Measurements from ENCODE around the gene MED17. TPM values are rescaled to one million over a fixed set of nuclear protein-coding genes. Genes with fewer than 3 reads are reported as not detected.

Gene MED17
- total RNA-seq, 1 experiment from 2014 or later: 41.1 TPM

DNA sequence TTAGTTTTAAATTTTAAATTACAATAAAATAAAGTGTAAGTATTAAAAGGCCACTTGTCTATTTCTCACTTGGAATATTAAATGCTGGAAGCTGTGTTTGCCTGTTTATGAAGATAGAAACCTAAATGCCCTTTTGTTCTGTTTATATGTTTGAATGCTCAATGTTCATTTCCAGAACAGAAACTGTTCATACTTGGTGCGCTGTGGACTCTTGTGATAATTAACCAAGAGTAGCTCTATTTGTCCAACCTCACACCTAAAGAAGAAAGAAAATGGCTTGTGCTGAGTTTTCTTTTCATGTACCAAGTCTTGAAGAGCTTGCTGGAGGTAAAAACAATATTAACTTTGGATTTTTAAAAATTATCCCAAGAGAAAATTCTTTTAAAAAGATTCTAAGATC is 37.0 kb upstream of the MED17 start (continued):
- TF ChIP-seq EGR1 (IDR thresholded peaks at IDR 0.05; ENCODE audit: low read depth) (no peak), RAD21 (IDR thresholded peaks at IDR 0.05; ENCODE audit: low read depth) (no peak), EZH2 (IDR thresholded peaks at IDR 0.05) (no peak), TCF7L2 (IDR thresholded peaks at IDR 0.05; ENCODE audit: borderline replicate concordance, extremely low read depth, insufficient read depth, insufficient read length) (no peak), ZFX (IDR thresholded peaks at IDR 0.05) (no peak)
- TF ChIP-seq, protein P1, sequence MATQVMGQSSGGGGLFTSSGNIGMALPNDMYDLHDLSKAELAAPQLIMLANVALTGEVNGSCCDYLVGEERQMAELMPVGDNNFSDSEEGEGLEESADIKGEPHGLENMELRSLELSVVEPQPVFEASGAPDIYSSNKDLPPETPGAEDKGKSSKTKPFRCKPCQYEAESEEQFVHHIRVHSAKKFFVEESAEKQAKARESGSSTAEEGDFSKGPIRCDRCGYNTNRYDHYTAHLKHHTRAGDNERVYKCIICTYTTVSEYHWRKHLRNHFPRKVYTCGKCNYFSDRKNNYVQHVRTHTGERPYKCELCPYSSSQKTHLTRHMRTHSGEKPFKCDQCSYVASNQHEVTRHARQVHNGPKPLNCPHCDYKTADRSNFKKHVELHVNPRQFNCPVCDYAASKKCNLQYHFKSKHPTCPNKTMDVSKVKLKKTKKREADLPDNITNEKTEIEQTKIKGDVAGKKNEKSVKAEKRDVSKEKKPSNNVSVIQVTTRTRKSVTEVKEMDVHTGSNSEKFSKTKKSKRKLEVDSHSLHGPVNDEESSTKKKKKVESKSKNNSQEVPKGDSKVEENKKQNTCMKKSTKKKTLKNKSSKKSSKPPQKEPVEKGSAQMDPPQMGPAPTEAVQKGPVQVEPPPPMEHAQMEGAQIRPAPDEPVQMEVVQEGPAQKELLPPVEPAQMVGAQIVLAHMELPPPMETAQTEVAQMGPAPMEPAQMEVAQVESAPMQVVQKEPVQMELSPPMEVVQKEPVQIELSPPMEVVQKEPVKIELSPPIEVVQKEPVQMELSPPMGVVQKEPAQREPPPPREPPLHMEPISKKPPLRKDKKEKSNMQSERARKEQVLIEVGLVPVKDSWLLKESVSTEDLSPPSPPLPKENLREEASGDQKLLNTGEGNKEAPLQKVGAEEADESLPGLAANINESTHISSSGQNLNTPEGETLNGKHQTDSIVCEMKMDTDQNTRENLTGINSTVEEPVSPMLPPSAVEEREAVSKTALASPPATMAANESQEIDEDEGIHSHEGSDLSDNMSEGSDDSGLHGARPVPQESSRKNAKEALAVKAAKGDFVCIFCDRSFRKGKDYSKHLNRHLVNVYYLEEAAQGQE (IDR thresholded peaks at IDR 0.05; ENCODE audit: low read depth): no peak
- TF ChIP-seq, protein P2, sequence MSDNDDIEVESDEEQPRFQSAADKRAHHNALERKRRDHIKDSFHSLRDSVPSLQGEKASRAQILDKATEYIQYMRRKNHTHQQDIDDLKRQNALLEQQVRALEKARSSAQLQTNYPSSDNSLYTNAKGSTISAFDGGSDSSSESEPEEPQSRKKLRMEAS (IDR thresholded peaks at IDR 0.05): no peak

DNA sequence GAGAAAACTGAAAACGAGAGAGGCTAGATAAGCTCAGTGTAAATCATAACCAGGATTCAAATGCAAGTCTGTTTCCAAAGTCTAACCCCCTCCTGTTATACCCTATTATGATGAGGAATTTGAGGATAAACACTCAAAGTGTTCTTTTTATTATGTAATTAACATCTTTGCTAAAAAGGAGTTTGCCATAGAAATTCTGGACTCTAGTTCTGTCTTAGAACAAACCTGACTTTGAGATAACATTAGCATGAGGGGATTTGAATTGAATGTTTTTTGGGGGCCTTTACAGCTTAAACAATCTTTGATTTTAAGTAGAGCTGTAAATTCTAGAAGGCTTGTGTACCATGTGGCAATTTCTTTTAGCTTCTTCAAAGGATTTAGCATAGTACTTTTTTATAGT is 33.1 kb upstream of the MED17 start:
- Histone ChIP-seq H2AFZ (ENCODE audit: low read depth, low read length, poor library complexity, severe bottlenecking) (no peak overlapping the region), H3K27me3 (ENCODE audit: insufficient read depth, low read length) (no peaks in the 10 kb centered on the region), H3K27ac (ENCODE audit: low read depth, low read length) (no peak overlapping the region), H3K9me2 (ENCODE audit: insufficient read depth) (no peaks in the 10 kb centered on the region), H3K9ac (ENCODE audit: low read length) (no peak overlapping the region), H4K20me1 (ENCODE audit: insufficient read depth) (no peaks in the 10 kb centered on the region), H3K4me2 (ENCODE audit: low read length) (no peak overlapping the region), H3K9me3 (ENCODE audit: control insufficient read depth in 1 of 2, insufficient read depth in 1 of 2, low read depth in 1 of 2, low read length in 2 of 2) (no peaks in the 10 kb centered on the region), H3K4me1 (ENCODE audit: control insufficient read depth in 1 of 2, insufficient read depth in 2 of 2, low read length in 2 of 2) (no peaks in the 10 kb centered on the region), H3K36me3 (ENCODE audit: control insufficient read depth in 1 of 2, insufficient read depth in 2 of 2, low read length in 2 of 2) (peaks cover 5 to 9% of the 10 kb centered on the region in 2 experiments; a peak in 2 of 4 replicates), H3K4me3 (replicated peaks in 1 of 2; ENCODE audit: low read depth in 1 of 2, low read length in 2 of 2) (no peak overlapping the region), H3K79me2 (ENCODE audit: insufficient read depth, low read length) (no peaks in the 10 kb centered on the region)
- POLR2A ChIA-PET: interaction anchor here (1.3 to 2.9 kb wide), 2 partner anchors 9 to 13 kb away, joined by 3 to 15 read pairs; partner anchors contain the start of genes C11orf54 and TAF1D
- no peak for DNase-seq (ENCODE audit: low read depth, low spot score)
- BruUV-seq (replicated peaks): no TSS peak
- intact Hi-C loops (cut with micrococcal nuclease): no loop called here
- RAD21 ChIA-PET (ENCODE audit: low non-redundant PET in 1 of 2, low total read pairs in 2 of 2, uncharacterized antibody in 2 of 2, unreplicated experiment in 2 of 2): no interaction called here
- CTCF ChIA-PET: no interaction called here
- ATAC-seq: no peak
- TF ChIP-seq, protein P2 (IDR thresholded peaks at IDR 0.05): no peak
- TF ChIP-seq, protein P3, sequence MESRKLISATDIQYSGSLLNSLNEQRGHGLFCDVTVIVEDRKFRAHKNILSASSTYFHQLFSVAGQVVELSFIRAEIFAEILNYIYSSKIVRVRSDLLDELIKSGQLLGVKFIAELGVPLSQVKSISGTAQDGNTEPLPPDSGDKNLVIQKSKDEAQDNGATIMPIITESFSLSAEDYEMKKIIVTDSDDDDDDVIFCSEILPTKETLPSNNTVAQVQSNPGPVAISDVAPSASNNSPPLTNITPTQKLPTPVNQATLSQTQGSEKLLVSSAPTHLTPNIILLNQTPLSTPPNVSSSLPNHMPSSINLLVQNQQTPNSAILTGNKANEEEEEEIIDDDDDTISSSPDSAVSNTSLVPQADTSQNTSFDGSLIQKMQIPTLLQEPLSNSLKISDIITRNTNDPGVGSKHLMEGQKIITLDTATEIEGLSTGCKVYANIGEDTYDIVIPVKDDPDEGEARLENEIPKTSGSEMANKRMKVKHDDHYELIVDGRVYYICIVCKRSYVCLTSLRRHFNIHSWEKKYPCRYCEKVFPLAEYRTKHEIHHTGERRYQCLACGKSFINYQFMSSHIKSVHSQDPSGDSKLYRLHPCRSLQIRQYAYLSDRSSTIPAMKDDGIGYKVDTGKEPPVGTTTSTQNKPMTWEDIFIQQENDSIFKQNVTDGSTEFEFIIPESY (IDR thresholded peaks at IDR 0.05; ENCODE audit: extremely low read depth, insufficient replicate concordance, low read length): no peak
- TF ChIP-seq, protein P4, sequence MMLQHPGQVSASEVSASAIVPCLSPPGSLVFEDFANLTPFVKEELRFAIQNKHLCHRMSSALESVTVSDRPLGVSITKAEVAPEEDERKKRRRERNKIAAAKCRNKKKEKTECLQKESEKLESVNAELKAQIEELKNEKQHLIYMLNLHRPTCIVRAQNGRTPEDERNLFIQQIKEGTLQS (IDR thresholded peaks at IDR 0.05): no peak
- TF ChIP-seq EGR1 (IDR thresholded peaks at IDR 0.05; ENCODE audit: low read depth) (no peak), EZH2 (IDR thresholded peaks at IDR 0.05) (no peak), CBX3 (IDR thresholded peaks at IDR 0.05; ENCODE audit: low read depth) (no peak), ZFX (IDR thresholded peaks at IDR 0.05) (no peak), RAD21 (IDR thresholded peaks at IDR 0.05; ENCODE audit: low read depth) (no peak), YY1 (IDR thresholded peaks at IDR 0.05; ENCODE audit: extremely low read depth, insufficient replicate concordance, low read depth, low read length) (no peak), SP1 (IDR thresholded peaks at IDR 0.05; ENCODE audit: low read depth) (no peak), TCF7L2 (IDR thresholded peaks at IDR 0.05; ENCODE audit: borderline replicate concordance, extremely low read depth, insufficient read depth, insufficient read length) (no peak), SIN3A (IDR thresholded peaks at IDR 0.05; ENCODE audit: low read depth) (no peak), SRF (IDR thresholded peaks at IDR 0.05; ENCODE audit: low read depth) (no peak)
- TF ChIP-seq, protein P1 (IDR thresholded peaks at IDR 0.05; ENCODE audit: low read depth): no peak
